ENCODE results near the gene MAGEA4. TPM values are rescaled to one million over a fixed set of nuclear protein-coding genes. Genes with fewer than 3 reads are reported as not detected.
"Not testable (repeated sequence)": the region's sequence is repeated elsewhere in the genome, so short reads cannot be mapped to it uniquely, and the experiment has no call there.

Gene MAGEA4
- not detected for polyA plus RNA-seq (ENCODE audit: insufficient read length in 4 of 4)

- DNase-seq (ENCODE audit: low read depth in 4 of 4, low spot score in 3 of 4), result no peak
Observed at GRCh38 chrX:151912780-151913179, at the start of gene MAGEA4. TSS of gene MAGEA4 (plus strand) at chrX:151912889. CDS start at chrX:151923665, 10,776 bp downstream.

- no peak for DNase-seq (ENCODE audit: low read depth in 4 of 4, low spot score in 3 of 4)
Observed at GRCh38 chrX:151870602-151871001, 42.1 kb upstream of the MAGEA4 start.

- DNase-seq (ENCODE audit: low read depth in 4 of 4, low spot score in 3 of 4), result no peak
Observed at GRCh38 chrX:151871244-151871643, 41.4 kb upstream of the MAGEA4 start.

GRCh38 chrX:151873096-151873495 lies 39.6 kb upstream of the MAGEA4 start:
- DNase-seq (ENCODE audit: low read depth in 4 of 4, low spot score in 3 of 4), result no peak

GRCh38 chrX:151875270-151876026 lies 37.2 kb upstream of the MAGEA4 start:
- no peak for DNase-seq (ENCODE audit: low read depth in 4 of 4, low spot score in 3 of 4)

GRCh38 chrX:151878574-151878973 lies 34.1 kb upstream of the MAGEA4 start:
- no peak for DNase-seq (ENCODE audit: low read depth in 4 of 4, low spot score in 3 of 4)

- no peak for DNase-seq (ENCODE audit: low read depth in 4 of 4, low spot score in 3 of 4)
Observed at GRCh38 chrX:151879856-151880255, 32.8 kb upstream of the MAGEA4 start.

- no peak for DNase-seq (ENCODE audit: low read depth in 4 of 4, low spot score in 3 of 4)
Observed at GRCh38 chrX:151880895-151881294, 31.8 kb upstream of the MAGEA4 start.

- no peak for DNase-seq (ENCODE audit: low read depth in 4 of 4, low spot score in 3 of 4)
Observed at GRCh38 chrX:151889421-151889820, 23.3 kb upstream of the MAGEA4 start.

- no peak for DNase-seq (ENCODE audit: low read depth in 4 of 4, low spot score in 3 of 4)
Observed at GRCh38 chrX:151896734-151897474, 15.8 kb upstream of the MAGEA4 start.

- no peak for DNase-seq (ENCODE audit: low read depth in 4 of 4, low spot score in 3 of 4)
Observed at GRCh38 chrX:151899622-151900021, 13.1 kb upstream of the MAGEA4 start.

- DNase-seq (ENCODE audit: low read depth in 4 of 4, low spot score in 3 of 4), result no peak
Observed at GRCh38 chrX:151901826-151902225, 10.9 kb upstream of the MAGEA4 start.

GRCh38 chrX:151902813-151903591 lies 9.7 kb upstream of the MAGEA4 start:
- no peak for DNase-seq (ENCODE audit: low read depth in 4 of 4, low spot score in 3 of 4)

- no peak for DNase-seq (ENCODE audit: low read depth in 4 of 4, low spot score in 3 of 4)
Observed at GRCh38 chrX:151904989-151905388, 7.7 kb upstream of the MAGEA4 start.

- DNase-seq (ENCODE audit: low read depth in 4 of 4, low spot score in 3 of 4), result no peak
Observed at GRCh38 chrX:151912221-151912620, 468 bp upstream of the MAGEA4 start.

GRCh38 chrX:151918736-151919135 lies 6.0 kb downstream of the MAGEA4 start:
- not testable (repeated sequence) for DNase-seq (ENCODE audit: low read depth in 4 of 4, low spot score in 3 of 4)

GRCh38 chrX:151919610-151920009 lies 6.9 kb downstream of the MAGEA4 start:
- DNase-seq (ENCODE audit: low read depth in 4 of 4, low spot score in 3 of 4), result no peak

GRCh38 chrX:151920101-151920500 lies 7.4 kb downstream of the MAGEA4 start:
- no peak for DNase-seq (ENCODE audit: low read depth in 4 of 4, low spot score in 3 of 4)

- no peak for DNase-seq (ENCODE audit: low read depth in 4 of 4, low spot score in 3 of 4)
Observed at GRCh38 chrX:151920530-151920929, 7.8 kb downstream of the MAGEA4 start.

GRCh38 chrX:151921292-151921691 lies 8.6 kb downstream of the MAGEA4 start:
- no peak for DNase-seq (ENCODE audit: low read depth in 4 of 4, low spot score in 3 of 4)

- no peak for DNase-seq (ENCODE audit: low read depth in 4 of 4, low spot score in 3 of 4)
Observed at GRCh38 chrX:151921866-151922265, 9.2 kb downstream of the MAGEA4 start.

Measured in left renal pelvis (tissue), 4 donors.